T-helper 2 cell treated with Interferon-gamma antibody and Interleukin-4, amounts not matched to agents 5 μg/mL and 100 μg/mL, for 36 hours (primary cell): ENCODE results near the gene NPAS3.

Source experiments
- DNase-seq: peaks from one replicate; pipeline ENCODE4 v3.0.0; 2021; ENCODE audit warnings: low spot score
- H3K27ac Mint-ChIP-seq: one replicate; pipeline ENCODE4 v1.8.0; 2021; ENCODE audit warnings: mild to moderate bottlenecking, mixed read lengths
- H3K27me3 Mint-ChIP-seq: one replicate; pipeline ENCODE4 v1.8.0; 2021; ENCODE audit warnings: low read depth, mixed read lengths
- H3K36me3 Mint-ChIP-seq: one replicate; pipeline ENCODE4 v1.8.0; 2021; ENCODE audit warnings: low read depth, mixed read lengths
- H3K4me1 Mint-ChIP-seq: one replicate; pipeline ENCODE4 v1.8.0; 2021; ENCODE audit warnings: low read depth, mixed read lengths
- H3K4me3 Mint-ChIP-seq: one replicate; pipeline ENCODE4 v1.8.0; 2022; ENCODE audit warnings: mild to moderate bottlenecking, moderate library complexity, mixed read lengths
- H3K9me3 Mint-ChIP-seq: one replicate; pipeline ENCODE4 v1.8.0; 2021; ENCODE audit warnings: mixed read lengths

Gene NPAS3

DNA sequence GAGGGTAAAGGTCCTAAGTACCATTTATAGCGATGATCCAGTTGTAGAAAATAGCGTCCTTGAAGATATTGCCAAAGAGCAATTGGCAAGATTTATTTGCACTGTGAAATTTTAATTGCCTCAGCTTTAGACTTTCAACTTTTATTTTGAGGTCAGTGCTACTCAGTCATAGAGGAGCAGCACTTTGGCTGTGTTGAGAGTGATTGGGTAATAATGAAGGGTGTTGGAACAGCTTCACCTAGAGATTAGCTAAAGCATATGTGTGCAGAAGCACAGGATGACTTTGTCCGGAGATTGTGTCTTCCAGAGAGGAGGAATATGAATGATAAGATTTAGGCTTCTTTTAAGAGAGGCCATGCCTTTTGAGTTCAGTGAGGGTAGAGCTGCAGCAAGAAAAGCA, 164.8 kb downstream of the NPAS3 start:
- no peak for DNase-seq
- Mint-ChIP-seq H3K27me3 (no peaks in the 10 kb centered on the region), H3K27ac (no peak overlapping the region), H3K9me3 (peaks cover 12% of the 10 kb centered on the region), H3K36me3 (no peaks in the 10 kb centered on the region), H3K4me3 (no peak overlapping the region), H3K4me1 (no peaks in the 10 kb centered on the region)

DNA sequence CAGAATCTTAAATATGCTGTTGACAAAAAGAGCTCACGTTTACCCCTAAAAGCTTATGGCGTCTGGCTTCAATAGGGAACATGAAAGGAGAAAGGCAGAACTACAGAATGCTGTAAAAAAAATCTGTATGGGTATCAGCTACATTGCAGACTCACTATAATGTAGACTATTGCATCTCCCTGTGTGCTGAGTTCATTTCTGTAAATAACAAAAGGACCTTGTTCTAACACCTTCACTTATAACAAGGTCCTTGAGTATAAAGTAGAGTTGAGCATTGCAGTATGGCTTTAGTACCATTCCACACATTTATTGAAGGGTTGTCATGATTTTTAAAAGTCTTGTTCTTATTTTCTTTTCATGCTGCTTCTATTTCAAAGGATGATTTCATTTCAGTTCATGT, 165.3 kb downstream of the NPAS3 start:
- Mint-ChIP-seq H3K27ac (no peak overlapping the region), H3K4me1 (no peaks in the 10 kb centered on the region), H3K9me3 (peaks cover 9% of the 10 kb centered on the region), H3K27me3 (no peaks in the 10 kb centered on the region), H3K4me3 (no peak overlapping the region), H3K36me3 (no peaks in the 10 kb centered on the region)
- DNase-seq, result no peak

DNA sequence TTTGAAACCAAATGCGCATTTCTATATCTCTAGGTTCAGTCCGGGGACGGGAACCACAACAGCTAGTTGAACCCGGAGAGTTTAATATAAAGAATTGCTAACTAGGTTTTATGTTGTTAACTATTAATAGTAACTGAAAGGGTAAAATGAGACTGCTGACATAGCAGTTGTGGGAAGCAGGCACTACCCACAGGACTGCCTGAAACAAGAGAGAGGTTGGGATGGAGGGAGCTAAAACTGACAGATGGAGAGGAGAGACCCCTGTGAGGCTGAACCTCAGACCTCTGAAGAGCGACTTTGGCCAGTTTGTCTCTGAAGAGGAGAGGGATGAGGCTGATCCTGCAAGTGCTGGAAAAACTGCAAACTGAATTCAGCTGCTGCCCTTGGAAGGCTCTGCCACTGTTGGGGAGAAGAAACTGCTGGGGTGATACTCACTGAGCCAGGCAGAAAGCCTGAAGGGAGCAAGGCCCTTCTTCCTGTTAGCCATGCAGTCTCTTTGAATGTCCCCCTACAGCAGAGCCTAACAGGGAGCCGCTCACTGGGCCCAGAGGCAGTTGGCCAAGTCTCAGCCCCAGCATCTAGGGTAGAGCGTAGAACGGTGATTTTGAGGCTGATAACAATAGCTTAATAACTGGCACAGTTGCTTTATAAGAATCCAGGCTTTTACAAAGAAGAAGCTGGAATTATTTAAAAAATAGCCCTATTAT, 172.2 kb downstream of the NPAS3 start:
- Mint-ChIP-seq H3K36me3 (no peaks in the 10 kb centered on the region), H3K4me3 (no peak overlapping the region), H3K27me3 (no peaks in the 10 kb centered on the region), H3K9me3 (peaks cover 8% of the 10 kb centered on the region), H3K4me1 (no peaks in the 10 kb centered on the region), H3K27ac (no peak overlapping the region)
- DNase-seq, result no peak

DNA sequence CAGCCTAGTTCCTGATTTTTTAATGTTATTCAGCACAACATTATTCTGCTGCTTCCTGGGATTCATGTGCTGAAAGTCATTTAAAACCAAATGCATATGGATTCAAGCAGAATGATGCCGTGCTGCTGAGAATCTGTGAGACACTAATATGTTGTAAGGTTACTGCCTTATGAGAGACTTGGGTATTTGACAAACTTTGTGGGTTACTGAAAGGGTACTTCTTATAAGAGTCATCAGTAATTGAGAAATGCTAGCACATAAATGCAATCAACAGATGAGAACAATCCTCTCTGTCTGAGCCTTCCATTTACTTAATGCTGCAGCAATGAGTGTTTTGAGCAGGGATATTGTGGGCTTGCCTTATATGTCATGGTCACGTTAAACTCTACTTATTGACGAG, 175.7 kb downstream of the NPAS3 start:
- H3K27ac Mint-ChIP-seq, result no peak overlapping the region
- no peak overlapping the region for H3K4me3 Mint-ChIP-seq
- peaks cover 8% of the 10 kb centered on the region for H3K9me3 Mint-ChIP-seq
- no peaks in the 10 kb centered on the region for H3K36me3 Mint-ChIP-seq
- DNase-seq, result no peak
- no peaks in the 10 kb centered on the region for H3K27me3 Mint-ChIP-seq
- no peaks in the 10 kb centered on the region for H3K4me1 Mint-ChIP-seq

DNA sequence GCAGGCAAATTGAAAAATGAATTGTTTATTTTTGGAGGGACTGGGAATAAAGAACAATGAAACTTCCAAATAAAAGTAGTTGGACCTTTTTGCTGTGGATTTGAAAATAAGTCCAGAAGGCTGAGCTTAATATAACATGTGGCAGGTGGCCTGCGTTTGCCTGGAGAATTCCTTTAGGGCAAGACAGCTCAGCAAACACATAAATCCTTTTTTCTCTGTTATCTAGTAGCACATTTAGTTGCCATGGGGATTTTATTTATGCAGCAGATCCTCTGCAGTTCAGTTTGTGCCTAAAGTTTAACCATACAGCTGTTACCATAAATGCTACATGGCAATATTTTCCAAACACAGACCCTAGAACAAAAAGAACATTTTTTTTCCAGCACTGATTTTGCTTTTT, 180.0 kb downstream of the NPAS3 start:
- H3K4me3 Mint-ChIP-seq, result no peak overlapping the region
- DNase-seq, result no peak

DNA sequence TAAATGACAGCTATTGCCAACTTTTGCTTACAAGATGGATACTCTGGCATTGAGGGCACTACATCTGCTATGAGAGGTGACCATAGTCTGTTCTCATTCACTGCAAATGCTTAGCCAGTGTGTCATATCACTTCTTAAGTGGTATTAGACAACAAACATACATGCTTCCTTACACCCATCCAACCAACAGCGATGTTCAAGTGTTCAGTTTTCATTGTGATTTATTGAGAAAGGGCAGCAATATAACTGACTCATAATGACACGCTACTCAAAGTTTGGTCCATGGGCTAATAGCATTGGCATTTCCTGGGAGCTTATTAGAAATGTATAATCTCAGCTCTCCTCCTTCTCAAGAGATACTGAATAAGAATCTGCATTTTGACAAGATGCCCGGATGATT, 181.7 kb downstream of the NPAS3 start:
- peaks cover 5% of the 10 kb centered on the region for H3K9me3 Mint-ChIP-seq
- H3K4me1 Mint-ChIP-seq, result no peaks in the 10 kb centered on the region
- no peak overlapping the region for H3K27ac Mint-ChIP-seq

More for the DNA sequence above, 180.0 kb downstream of the NPAS3 start:
- Mint-ChIP-seq H3K27ac (no peak overlapping the region), H3K9me3 (peaks cover 8% of the 10 kb centered on the region), H3K36me3 (no peaks in the 10 kb centered on the region), H3K27me3 (no peaks in the 10 kb centered on the region), H3K4me1 (no peaks in the 10 kb centered on the region)

DNA sequence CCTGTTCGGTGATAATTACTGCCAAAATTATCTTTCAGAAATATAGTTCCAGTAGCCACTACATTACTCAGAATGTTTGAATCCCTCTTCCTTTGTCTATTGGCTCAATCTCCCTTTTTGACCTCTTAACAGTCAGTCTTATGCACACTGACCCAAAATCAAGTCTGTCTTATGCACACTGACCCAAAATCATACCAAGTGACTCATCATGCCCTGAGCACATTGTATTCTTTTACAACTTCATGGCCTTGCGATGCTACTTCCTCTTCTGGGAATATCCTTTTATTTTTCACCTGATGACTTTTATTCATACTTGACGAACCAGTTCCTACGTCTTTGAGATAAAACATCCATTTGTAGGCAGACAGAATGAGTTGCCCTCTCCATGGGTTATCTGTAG, 182.3 kb downstream of the NPAS3 start:
- Mint-ChIP-seq H3K27me3 (no peaks in the 10 kb centered on the region), H3K4me3 (no peak overlapping the region), H3K27ac (no peak overlapping the region), H3K36me3 (no peaks in the 10 kb centered on the region), H3K4me1 (no peaks in the 10 kb centered on the region), H3K9me3 (peaks cover 5% of the 10 kb centered on the region)
- no peak for DNase-seq

More for the DNA sequence above, 181.7 kb downstream of the NPAS3 start:
- Mint-ChIP-seq H3K4me3 (no peak overlapping the region), H3K36me3 (no peaks in the 10 kb centered on the region), H3K27me3 (no peaks in the 10 kb centered on the region)
- no peak for DNase-seq

DNA sequence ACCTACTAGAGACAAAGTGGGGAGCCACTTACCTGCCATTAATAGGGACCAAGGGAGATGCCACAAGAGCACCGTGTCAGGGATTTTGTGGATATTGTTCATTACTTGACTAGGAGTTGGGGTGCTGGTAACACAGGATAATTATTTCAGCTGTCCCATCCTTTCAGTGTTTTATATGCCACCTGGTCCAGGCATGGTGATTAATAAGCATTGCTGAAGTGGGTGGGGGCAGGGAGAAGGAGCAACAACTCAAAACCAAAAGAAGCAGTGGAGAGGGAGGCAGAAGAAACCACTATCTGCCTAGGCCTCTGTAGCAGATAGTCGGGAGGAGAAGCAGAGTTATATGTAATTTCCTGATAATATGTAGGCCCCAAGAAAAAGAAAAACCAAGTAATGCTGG, 184.6 kb downstream of the NPAS3 start:
- Mint-ChIP-seq H3K4me3 (no peak overlapping the region), H3K27me3 (no peaks in the 10 kb centered on the region)

DNA sequence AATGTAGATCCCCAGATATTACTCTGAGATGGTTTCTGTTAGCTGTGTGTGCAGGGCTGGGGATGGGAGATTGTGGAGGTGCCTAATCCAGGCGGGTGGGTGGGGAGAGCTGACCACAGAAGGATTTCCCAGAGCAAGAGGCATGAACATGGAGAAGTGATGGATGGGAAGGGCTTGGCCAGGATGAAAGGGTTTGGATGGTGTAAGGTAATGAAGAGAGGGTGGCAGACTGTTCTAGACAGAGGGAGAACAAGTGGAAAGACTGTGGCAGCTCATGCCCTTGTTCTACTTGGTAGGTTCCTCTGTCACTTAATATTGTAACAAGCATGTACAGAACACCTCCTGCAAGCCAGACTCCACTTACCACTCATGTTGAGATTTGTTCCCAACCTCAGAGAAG, 187.8 kb downstream of the NPAS3 start:
- DNase-seq, result no peak
- H3K4me3 Mint-ChIP-seq, result no peak overlapping the region
- no peaks in the 10 kb centered on the region for H3K36me3 Mint-ChIP-seq
- H3K4me1 Mint-ChIP-seq, result no peaks in the 10 kb centered on the region
- no peak overlapping the region for H3K27ac Mint-ChIP-seq
- H3K9me3 Mint-ChIP-seq, result peaks cover 5% of the 10 kb centered on the region
- no peaks in the 10 kb centered on the region for H3K27me3 Mint-ChIP-seq

More for the DNA sequence above, 184.6 kb downstream of the NPAS3 start:
- H3K36me3 Mint-ChIP-seq, result no peaks in the 10 kb centered on the region
- no peaks in the 10 kb centered on the region for H3K4me1 Mint-ChIP-seq
- H3K9me3 Mint-ChIP-seq, result peaks cover 5% of the 10 kb centered on the region
- no peak overlapping the region for H3K27ac Mint-ChIP-seq
- no peak for DNase-seq

DNA sequence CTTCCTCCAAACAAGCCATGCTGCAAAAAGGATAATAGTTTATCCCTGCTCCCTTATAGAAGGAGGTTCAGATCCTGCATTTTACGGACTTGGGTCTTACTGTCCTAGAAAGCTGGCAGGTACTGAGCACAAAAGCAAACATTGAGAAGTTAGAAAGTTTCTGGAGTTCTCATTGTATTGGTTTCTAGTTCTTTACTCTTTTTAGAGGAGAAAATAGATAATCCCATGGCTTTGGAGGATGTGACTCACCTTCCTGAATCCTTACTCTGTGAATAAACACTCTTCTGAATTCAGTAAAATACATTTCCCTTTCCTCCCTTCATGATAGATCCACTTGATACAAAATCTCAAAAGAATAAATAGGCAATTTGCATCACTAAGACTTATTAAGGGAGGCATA, 188.9 kb downstream of the NPAS3 start:
- no peak for DNase-seq
- no peaks in the 10 kb centered on the region for H3K27me3 Mint-ChIP-seq
- no peak overlapping the region for H3K27ac Mint-ChIP-seq
- peaks cover 5% of the 10 kb centered on the region for H3K9me3 Mint-ChIP-seq
- H3K36me3 Mint-ChIP-seq, result no peaks in the 10 kb centered on the region
- H3K4me1 Mint-ChIP-seq, result no peaks in the 10 kb centered on the region
- H3K4me3 Mint-ChIP-seq, result no peak overlapping the region

DNA sequence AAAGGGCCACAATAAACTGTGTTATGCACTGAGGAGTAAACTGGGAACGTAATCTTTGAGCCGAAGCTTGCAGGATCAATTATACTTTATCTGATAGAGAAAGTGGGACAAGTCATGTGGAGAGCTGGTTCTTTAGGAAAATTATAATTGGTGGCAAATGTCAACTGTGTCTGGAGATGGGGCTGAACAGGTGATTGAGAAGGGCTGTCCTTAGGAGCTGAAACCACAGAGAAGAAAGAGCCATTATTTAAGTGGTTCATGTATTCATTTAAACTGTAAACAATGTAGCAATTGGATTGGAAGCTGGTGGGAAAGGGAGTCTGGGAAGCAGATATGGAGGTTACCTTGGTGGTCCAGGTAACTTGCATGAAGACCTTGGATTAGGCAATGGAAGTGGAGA, 193.1 kb downstream of the NPAS3 start:
- Mint-ChIP-seq H3K4me3 (no peak overlapping the region), H3K27me3 (no peaks in the 10 kb centered on the region), H3K36me3 (no peaks in the 10 kb centered on the region), H3K9me3 (peaks cover 10% of the 10 kb centered on the region), H3K4me1 (no peaks in the 10 kb centered on the region), H3K27ac (no peak overlapping the region)
- DNase-seq, result no peak

DNA sequence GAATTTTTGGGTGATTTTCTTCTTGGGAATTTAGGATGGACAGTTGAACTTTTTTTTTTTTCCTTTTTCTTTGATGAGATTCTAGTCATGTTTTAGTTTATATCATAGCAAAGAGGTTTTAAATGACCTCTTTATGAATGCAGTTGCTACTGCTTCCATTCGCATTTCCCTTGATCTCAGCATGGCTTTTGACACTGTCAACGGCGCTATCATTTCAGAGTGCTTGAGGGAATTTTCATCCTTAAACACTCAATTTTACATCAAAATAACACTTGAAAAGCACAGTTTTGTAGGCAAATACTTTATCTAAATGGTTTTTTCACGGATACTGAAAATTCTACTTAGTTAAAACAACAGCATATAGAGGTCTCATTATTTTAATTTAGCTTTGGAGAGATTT, 195.5 kb downstream of the NPAS3 start:
- H3K27me3 Mint-ChIP-seq, result no peaks in the 10 kb centered on the region
- no peak for DNase-seq
- H3K27ac Mint-ChIP-seq, result no peak overlapping the region
- no peak overlapping the region for H3K4me3 Mint-ChIP-seq
- no peaks in the 10 kb centered on the region for H3K36me3 Mint-ChIP-seq
- no peaks in the 10 kb centered on the region for H3K4me1 Mint-ChIP-seq
- H3K9me3 Mint-ChIP-seq, result peaks cover 10% of the 10 kb centered on the region

DNA sequence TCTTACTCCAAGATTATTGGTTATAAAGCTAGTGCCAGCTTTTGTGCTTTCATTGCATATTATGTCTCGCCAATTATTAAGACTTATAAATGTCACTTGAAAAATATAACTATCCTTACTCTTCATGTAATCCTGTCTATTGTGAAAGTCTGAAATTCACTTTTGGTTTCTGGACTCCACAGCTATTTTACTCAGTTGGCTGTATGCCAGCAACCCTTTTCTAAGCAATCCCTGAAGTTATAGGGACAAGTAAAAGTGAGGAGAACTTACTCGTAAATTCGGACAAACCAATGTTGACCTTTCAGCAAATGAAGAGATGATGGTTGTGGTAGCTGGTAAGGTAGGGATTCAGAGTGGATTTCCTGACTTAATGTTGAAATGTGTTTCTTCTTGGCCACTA, 196.3 kb downstream of the NPAS3 start:
- peaks cover 13% of the 10 kb centered on the region for H3K9me3 Mint-ChIP-seq

DNA sequence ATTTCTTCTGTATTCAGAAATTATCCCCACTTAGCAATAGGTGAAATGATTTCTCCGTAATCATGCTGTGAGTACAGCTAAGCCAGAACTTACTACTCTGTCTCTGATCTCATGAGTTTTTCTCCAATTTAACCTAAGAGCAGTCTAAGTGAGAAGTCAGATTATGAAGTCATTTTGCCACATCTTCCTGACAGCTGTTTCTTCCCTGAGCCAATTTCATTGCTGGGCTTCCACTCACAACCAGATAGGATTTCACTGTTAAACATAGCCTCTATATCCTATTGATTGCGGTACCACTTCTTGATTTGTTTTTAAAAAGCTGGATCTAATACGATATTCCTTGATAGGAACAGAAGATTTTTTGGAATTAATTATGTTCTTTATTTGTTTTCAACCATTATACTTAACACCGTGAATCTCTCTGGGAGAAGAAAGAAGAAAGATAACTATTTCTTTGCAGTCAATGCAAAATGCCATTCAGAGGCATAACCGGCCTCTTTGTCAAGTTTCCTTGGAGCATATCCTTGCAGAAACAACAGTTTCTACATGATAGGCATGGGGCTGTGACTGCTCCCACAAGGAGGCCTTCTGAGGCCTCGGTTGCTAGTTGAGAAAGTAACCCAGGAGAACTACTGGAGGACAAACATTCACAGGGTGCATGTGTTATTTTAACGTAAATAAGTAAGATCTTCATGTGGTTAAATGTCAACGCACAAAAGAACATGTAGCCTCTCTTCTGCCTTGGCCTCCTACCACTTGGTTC, 212.2 kb downstream of the NPAS3 start:
- Mint-ChIP-seq H3K36me3 (no peaks in the 10 kb centered on the region), H3K27me3 (no peaks in the 10 kb centered on the region), H3K9me3 (peaks cover 14% of the 10 kb centered on the region), H3K4me1 (no peaks in the 10 kb centered on the region), H3K27ac (no peak overlapping the region), H3K4me3 (no peak overlapping the region)
- DNase-seq, result no peak

More for the DNA sequence above, 196.3 kb downstream of the NPAS3 start:
- H3K27ac Mint-ChIP-seq, result no peak overlapping the region
- no peaks in the 10 kb centered on the region for H3K4me1 Mint-ChIP-seq
- H3K4me3 Mint-ChIP-seq, result no peak overlapping the region
- DNase-seq, result no peak
- no peaks in the 10 kb centered on the region for H3K36me3 Mint-ChIP-seq
- H3K27me3 Mint-ChIP-seq, result no peaks in the 10 kb centered on the region
